ENCODE data around the gene KAZN.

Gene KAZN

GRCh38 chr1:14973773-14974172 lies 375.3 kb downstream of the KAZN start:
- Histone ChIP-seq H3K9ac (ENCODE audit: low read depth in 1 of 2, low read length in 2 of 2) (no peak overlapping the region), H3K4me3 (ENCODE audit: low read length in 2 of 2) (no peak overlapping the region), H3K9me3 (ENCODE audit: control insufficient read depth in 2 of 2, low read length in 2 of 2) (no peaks in the 10 kb centered on the region), H3K27ac (ENCODE audit: low read depth in 2 of 2, low read length in 2 of 2) (no peak overlapping the region), H3K36me3 (ENCODE audit: control insufficient read depth in 2 of 2, insufficient read depth in 2 of 2, low read length in 2 of 2) (no peaks in the 10 kb centered on the region), H3K4me1 (ENCODE audit: control insufficient read depth in 2 of 2, insufficient read depth in 2 of 2, low read length in 2 of 2) (peaks cover 2 to 4% of the 10 kb centered on the region in 2 donors), H3K27me3 (ENCODE audit: control insufficient read depth in 2 of 2, insufficient read depth in 2 of 2, low read length in 2 of 2) (no peaks in the 10 kb centered on the region)

GRCh38 chr1:14974361-14974760 lies 375.9 kb downstream of the KAZN start:
- Histone ChIP-seq H3K27ac (ENCODE audit: low read depth in 2 of 2, low read length in 2 of 2) (no peak overlapping the region), H3K36me3 (ENCODE audit: control insufficient read depth in 2 of 2, insufficient read depth in 2 of 2, low read length in 2 of 2) (no peaks in the 10 kb centered on the region)

GRCh38 chr1:14975119-14975518 lies 376.6 kb downstream of the KAZN start:
- no peaks in the 10 kb centered on the region for H3K36me3 ChIP-seq (ENCODE audit: control insufficient read depth in 2 of 2, insufficient read depth in 2 of 2, low read length in 2 of 2)
- H3K9ac ChIP-seq (ENCODE audit: low read depth in 1 of 2, low read length in 2 of 2), result no peak overlapping the region
- no peaks in the 10 kb centered on the region for H3K27me3 ChIP-seq (ENCODE audit: control insufficient read depth in 2 of 2, insufficient read depth in 2 of 2, low read length in 2 of 2)
- H3K27ac ChIP-seq (ENCODE audit: low read depth in 2 of 2, low read length in 2 of 2), result no peak overlapping the region
- H3K4me3 ChIP-seq (ENCODE audit: low read length in 2 of 2), result no peak overlapping the region
- H3K4me1 ChIP-seq (ENCODE audit: control insufficient read depth in 2 of 2, insufficient read depth in 2 of 2, low read length in 2 of 2), result peaks cover 2 to 3% of the 10 kb centered on the region in 2 donors
- H3K9me3 ChIP-seq (ENCODE audit: control insufficient read depth in 2 of 2, low read length in 2 of 2), result no peaks in the 10 kb centered on the region

More at GRCh38 chr1:14974361-14974760, 375.9 kb downstream of the KAZN start:
- peaks cover 2 to 4% of the 10 kb centered on the region in 2 donors for H3K4me1 ChIP-seq (ENCODE audit: control insufficient read depth in 2 of 2, insufficient read depth in 2 of 2, low read length in 2 of 2)
- no peak overlapping the region for H3K9ac ChIP-seq (ENCODE audit: low read depth in 1 of 2, low read length in 2 of 2)
- no peaks in the 10 kb centered on the region for H3K27me3 ChIP-seq (ENCODE audit: control insufficient read depth in 2 of 2, insufficient read depth in 2 of 2, low read length in 2 of 2)
- no peaks in the 10 kb centered on the region for H3K9me3 ChIP-seq (ENCODE audit: control insufficient read depth in 2 of 2, low read length in 2 of 2)
- H3K4me3 ChIP-seq (ENCODE audit: low read length in 2 of 2), result no peak overlapping the region

DNA sequence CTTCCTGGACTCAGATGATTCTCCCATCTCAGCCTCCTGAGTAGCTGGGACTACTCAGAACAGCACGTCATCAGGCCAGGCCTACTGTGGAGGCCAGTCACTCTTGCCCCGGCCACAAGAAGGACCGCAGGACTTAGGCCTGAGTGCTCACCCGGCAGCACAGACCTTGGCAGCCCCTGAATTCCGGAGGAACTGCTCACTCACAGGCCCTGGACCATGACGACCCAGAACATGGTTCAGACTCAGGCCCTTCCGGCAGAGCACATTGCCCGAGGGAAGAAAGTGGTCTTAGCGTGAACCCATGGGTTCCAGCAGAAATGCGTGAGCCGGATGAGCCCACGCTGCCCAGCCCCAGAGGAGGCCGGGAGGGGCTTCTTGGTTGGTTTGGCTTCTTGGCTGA lies 377.8 kb downstream of the KAZN start:
- no peaks in the 10 kb centered on the region for H3K4me1 ChIP-seq (ENCODE audit: control insufficient read depth in 2 of 2, insufficient read depth in 2 of 2, low read length in 2 of 2)
- H3K9ac ChIP-seq (ENCODE audit: low read depth in 1 of 2, low read length in 2 of 2), result no peak overlapping the region
- no peaks in the 10 kb centered on the region for H3K36me3 ChIP-seq (ENCODE audit: control insufficient read depth in 2 of 2, insufficient read depth in 2 of 2, low read length in 2 of 2)
- no peak overlapping the region for H3K27ac ChIP-seq (ENCODE audit: low read depth in 2 of 2, low read length in 2 of 2)
- no peak overlapping the region for H3K4me3 ChIP-seq (ENCODE audit: low read length in 2 of 2)
- H3K27me3 ChIP-seq (ENCODE audit: control insufficient read depth in 2 of 2, insufficient read depth in 2 of 2, low read length in 2 of 2), result no peaks in the 10 kb centered on the region
- no peaks in the 10 kb centered on the region for H3K9me3 ChIP-seq (ENCODE audit: control insufficient read depth in 2 of 2, low read length in 2 of 2)

DNA sequence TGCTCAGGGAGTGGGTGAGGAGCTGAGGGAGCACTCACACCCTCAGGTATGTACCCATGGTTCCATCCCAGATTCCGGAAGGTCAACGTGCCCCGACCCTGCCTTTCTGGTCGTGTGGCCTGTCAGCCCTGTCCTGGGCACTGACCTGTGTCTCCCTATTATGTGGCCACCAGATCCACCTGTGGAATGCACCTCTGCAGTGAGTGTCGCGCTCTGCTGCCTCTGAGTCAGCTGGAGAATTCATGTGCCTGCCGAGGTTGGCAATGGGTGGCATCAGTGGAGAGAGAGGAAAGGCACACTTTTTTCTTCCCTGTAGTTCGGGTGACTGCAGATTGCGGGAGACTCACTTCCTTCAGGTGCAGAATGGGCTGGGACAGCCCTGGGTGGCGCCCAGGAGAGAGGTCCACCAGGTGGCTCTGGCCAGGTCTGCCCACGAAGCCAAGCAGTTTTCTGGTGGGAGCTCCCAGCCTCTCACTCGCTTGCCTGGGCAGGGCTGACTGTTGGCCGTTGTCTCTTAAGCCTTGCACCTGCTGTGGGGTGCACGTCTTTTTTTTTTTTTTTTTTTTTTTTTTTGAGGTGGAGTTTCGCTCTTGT lies 378.9 kb downstream of the KAZN start:
- H3K36me3 ChIP-seq (ENCODE audit: control insufficient read depth in 2 of 2, insufficient read depth in 2 of 2, low read length in 2 of 2), result no peaks in the 10 kb centered on the region
- H3K9me3 ChIP-seq (ENCODE audit: control insufficient read depth in 2 of 2, low read length in 2 of 2), result no peaks in the 10 kb centered on the region
- no peak overlapping the region for H3K27ac ChIP-seq (ENCODE audit: low read depth in 2 of 2, low read length in 2 of 2)
- H3K9ac ChIP-seq (ENCODE audit: low read depth in 1 of 2, low read length in 2 of 2), result no peak overlapping the region
- no peaks in the 10 kb centered on the region for H3K27me3 ChIP-seq (ENCODE audit: control insufficient read depth in 2 of 2, insufficient read depth in 2 of 2, low read length in 2 of 2)
- H3K4me1 ChIP-seq (ENCODE audit: control insufficient read depth in 2 of 2, insufficient read depth in 2 of 2, low read length in 2 of 2), result no peaks in the 10 kb centered on the region
- H3K4me3 ChIP-seq (ENCODE audit: low read length in 2 of 2), result no peak overlapping the region

DNA sequence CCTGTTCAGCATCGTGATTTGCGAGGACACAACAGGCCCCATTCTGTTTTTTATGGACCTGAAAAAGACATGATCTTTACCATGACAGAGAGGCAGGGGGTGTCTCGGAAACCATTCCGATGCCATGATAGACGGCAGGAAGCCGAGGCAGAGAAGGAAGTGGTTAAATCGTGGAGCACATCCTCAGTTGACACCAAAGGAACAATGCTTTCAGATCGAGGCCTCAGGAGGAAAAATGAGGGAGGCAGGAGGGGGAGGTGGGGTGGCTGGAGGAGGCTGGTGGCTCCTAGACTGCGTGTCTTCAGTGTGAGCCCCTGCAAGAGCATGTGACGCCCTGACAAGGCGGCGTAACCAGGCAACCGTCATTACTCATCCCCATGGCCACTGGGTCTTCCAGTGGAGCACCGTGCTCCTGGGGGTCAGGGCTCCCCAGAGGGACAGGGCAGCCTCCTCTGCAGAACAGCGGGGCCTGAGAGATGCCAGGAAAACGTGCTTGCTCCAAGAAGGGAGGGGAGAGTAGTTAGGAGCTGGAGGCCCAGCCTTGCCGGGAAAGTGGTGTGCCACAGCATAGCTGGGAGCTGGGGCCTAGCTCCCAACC lies 382.2 kb downstream of the KAZN start:
- H3K9me3 ChIP-seq (ENCODE audit: control insufficient read depth in 2 of 2, low read length in 2 of 2), result no peaks in the 10 kb centered on the region
- no peaks in the 10 kb centered on the region for H3K36me3 ChIP-seq (ENCODE audit: control insufficient read depth in 2 of 2, insufficient read depth in 2 of 2, low read length in 2 of 2)
- H3K9ac ChIP-seq (ENCODE audit: low read depth in 1 of 2, low read length in 2 of 2), result no peak overlapping the region
- no peak overlapping the region for H3K4me3 ChIP-seq (ENCODE audit: low read length in 2 of 2)
- H3K27me3 ChIP-seq (ENCODE audit: control insufficient read depth in 2 of 2, insufficient read depth in 2 of 2, low read length in 2 of 2), result no peaks in the 10 kb centered on the region
- H3K4me1 ChIP-seq (ENCODE audit: control insufficient read depth in 2 of 2, insufficient read depth in 2 of 2, low read length in 2 of 2), result no peaks in the 10 kb centered on the region
- H3K27ac ChIP-seq (ENCODE audit: low read depth in 2 of 2, low read length in 2 of 2), result no peak overlapping the region

- Histone ChIP-seq H3K9me3 (ENCODE audit: control insufficient read depth in 2 of 2, low read length in 2 of 2) (no peaks in the 10 kb centered on the region), H3K9ac (ENCODE audit: low read depth in 1 of 2, low read length in 2 of 2) (no peak overlapping the region), H3K4me3 (ENCODE audit: low read length in 2 of 2) (no peak overlapping the region), H3K27ac (ENCODE audit: low read depth in 2 of 2, low read length in 2 of 2) (no peak overlapping the region), H3K4me1 (ENCODE audit: control insufficient read depth in 2 of 2, insufficient read depth in 2 of 2, low read length in 2 of 2) (no peaks in the 10 kb centered on the region), H3K36me3 (ENCODE audit: control insufficient read depth in 2 of 2, insufficient read depth in 2 of 2, low read length in 2 of 2) (no peaks in the 10 kb centered on the region), H3K27me3 (ENCODE audit: control insufficient read depth in 2 of 2, insufficient read depth in 2 of 2, low read length in 2 of 2) (no peaks in the 10 kb centered on the region)
Observed at GRCh38 chr1:14982029-14982428, 383.5 kb downstream of the KAZN start.

DNA sequence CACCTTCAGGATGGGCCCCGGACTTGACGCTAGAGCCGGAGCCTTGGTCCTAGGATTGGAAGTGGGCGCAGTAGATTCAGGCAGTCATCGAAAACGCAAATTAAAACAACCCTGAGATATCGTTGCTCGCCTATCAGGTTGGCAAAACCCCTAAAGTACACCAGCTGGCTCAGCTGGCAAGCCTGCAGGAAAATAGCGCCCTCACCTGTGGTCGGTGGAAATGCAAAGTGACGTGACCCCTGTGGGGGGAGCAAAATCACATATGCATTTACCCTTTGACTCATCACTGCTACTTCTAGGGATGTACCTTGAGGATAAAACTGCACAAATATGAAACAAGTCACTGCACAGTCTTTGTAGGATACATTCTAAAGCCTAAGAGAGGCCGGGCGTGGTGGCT lies 384.8 kb downstream of the KAZN start:
- H3K27ac ChIP-seq (ENCODE audit: low read depth in 2 of 2, low read length in 2 of 2), result no peak overlapping the region
- H3K4me3 ChIP-seq (ENCODE audit: low read length in 2 of 2), result no peak overlapping the region
- no peaks in the 10 kb centered on the region for H3K9me3 ChIP-seq (ENCODE audit: control insufficient read depth in 2 of 2, low read length in 2 of 2)
- no peaks in the 10 kb centered on the region for H3K36me3 ChIP-seq (ENCODE audit: control insufficient read depth in 2 of 2, insufficient read depth in 2 of 2, low read length in 2 of 2)
- no peak overlapping the region for H3K9ac ChIP-seq (ENCODE audit: low read depth in 1 of 2, low read length in 2 of 2)
- no peaks in the 10 kb centered on the region for H3K4me1 ChIP-seq (ENCODE audit: control insufficient read depth in 2 of 2, insufficient read depth in 2 of 2, low read length in 2 of 2)
- H3K27me3 ChIP-seq (ENCODE audit: control insufficient read depth in 2 of 2, insufficient read depth in 2 of 2, low read length in 2 of 2), result no peaks in the 10 kb centered on the region

- Histone ChIP-seq H3K4me1 (ENCODE audit: control insufficient read depth in 2 of 2, insufficient read depth in 2 of 2, low read length in 2 of 2) (no peaks in the 10 kb centered on the region), H3K36me3 (ENCODE audit: control insufficient read depth in 2 of 2, insufficient read depth in 2 of 2, low read length in 2 of 2) (no peaks in the 10 kb centered on the region), H3K27ac (ENCODE audit: low read depth in 2 of 2, low read length in 2 of 2) (no peak overlapping the region), H3K27me3 (ENCODE audit: control insufficient read depth in 2 of 2, insufficient read depth in 2 of 2, low read length in 2 of 2) (no peaks in the 10 kb centered on the region), H3K9me3 (ENCODE audit: control insufficient read depth in 2 of 2, low read length in 2 of 2) (no peaks in the 10 kb centered on the region), H3K4me3 (ENCODE audit: low read length in 2 of 2) (no peak overlapping the region), H3K9ac (ENCODE audit: low read depth in 1 of 2, low read length in 2 of 2) (no peak overlapping the region)
Observed at GRCh38 chr1:14986168-14986567, 387.7 kb downstream of the KAZN start.

- H3K4me3 ChIP-seq (ENCODE audit: low read length in 2 of 2), result no peak overlapping the region
- H3K9ac ChIP-seq (ENCODE audit: low read depth in 1 of 2, low read length in 2 of 2), result no peak overlapping the region
- H3K9me3 ChIP-seq (ENCODE audit: control insufficient read depth in 2 of 2, low read length in 2 of 2), result no peaks in the 10 kb centered on the region
- H3K27me3 ChIP-seq (ENCODE audit: control insufficient read depth in 2 of 2, insufficient read depth in 2 of 2, low read length in 2 of 2), result no peaks in the 10 kb centered on the region
- H3K4me1 ChIP-seq (ENCODE audit: control insufficient read depth in 2 of 2, insufficient read depth in 2 of 2, low read length in 2 of 2), result no peaks in the 10 kb centered on the region
- no peak overlapping the region for H3K27ac ChIP-seq (ENCODE audit: low read depth in 2 of 2, low read length in 2 of 2)
- H3K36me3 ChIP-seq (ENCODE audit: control insufficient read depth in 2 of 2, insufficient read depth in 2 of 2, low read length in 2 of 2), result no peaks in the 10 kb centered on the region
Observed at GRCh38 chr1:14987829-14988603, 389.5 kb downstream of the KAZN start.
